Left ventricle myocardium inferior (tissue), 1 donor: ENCODE measurements around the gene ALOX5. TPM values are rescaled to one million over a fixed set of nuclear protein-coding genes. Genes with fewer than 3 reads are reported as not detected.

Source experiments
- DNase-seq: peaks from one replicate; pipeline ENCODE4 v3.0.0-alpha.2; 2020
- H3K27ac ChIP-seq: fragments of 200-600 bp; replicated peaks from 2 replicates; pipeline ENCODE4 v1.8.0; 2021
- H3K27me3 ChIP-seq: fragments of 200-600 bp; 2 replicates; pipeline ENCODE4 v1.8.0; 2021; ENCODE audit warnings: low read depth
- H3K36me3 ChIP-seq: fragments of 200-600 bp; 2 replicates; pipeline ENCODE4 v1.8.0; 2021
- H3K4me1 ChIP-seq: fragments of 200-600 bp; 2 replicates; pipeline ENCODE4 v1.8.0; 2021
- H3K4me3 ChIP-seq: fragments of 200-600 bp; 2 replicates; pipeline ENCODE4 v1.8.0; 2021; ENCODE audit warnings: mild to moderate bottlenecking, moderate library complexity
- H3K9me3 ChIP-seq: fragments of 200-600 bp; replicated peaks from 2 replicates; pipeline ENCODE4 v1.8.0; 2021
- CTCF ChIP-seq: fragments of 200-600 bp; IDR thresholded peaks from 2 replicates; pipeline ENCODE4 v1.8.0; 2021; ENCODE audit warnings: antibody characterized with exemption, mild to moderate bottlenecking, borderline replicate concordance
- intact Hi-C: fragments of 100-400 bp; cut with micrococcal nuclease; formaldehyde crosslinking; loops from one replicate; pipeline ENCODE4 v1.11.0; 2022
- total RNA-seq: library from RNA; stranded (reverse); fragmentation: NEBNext Ultra II Directional; extraction: Animal tissue kit (Norgen Biotek cat#: 25700); gene quantifications from one replicate; pipeline ENCODE4 v1.2.1, GENCODE V29; 2021
- donor health status: DM: no; HTN: yes; CAD: no; lungs with severe emphysema.

Gene ALOX5
- total RNA-seq, 1 donor from 2014 or later, result 3.2 TPM

GRCh38 chr10:45444976-45445898 lies 71.2 kb downstream of the ALOX5 start:
- no peak overlapping the region for H3K4me3 ChIP-seq
- DNase-seq, result no peak
- intact Hi-C loops, result no loop called here
- peaks cover 13% of the 10 kb centered on the region for H3K4me1 ChIP-seq
- H3K27me3 ChIP-seq, result peaks cover 3% of the 10 kb centered on the region
- peak overlapping the region; percentile 59 for H3K27ac ChIP-seq
- no peaks in the 10 kb centered on the region for H3K9me3 ChIP-seq
- no peaks in the 10 kb centered on the region for H3K36me3 ChIP-seq
- TF ChIP-seq CTCF, result no peak

GRCh38 chr10:45446858-45447257 lies 72.8 kb downstream of the ALOX5 start:
- no peak for TF ChIP-seq CTCF
- H3K9me3 ChIP-seq, result no peaks in the 10 kb centered on the region
- H3K4me1 ChIP-seq, result peaks cover 13% of the 10 kb centered on the region
- H3K27ac ChIP-seq, result no peak overlapping the region
- intact Hi-C loops, result no loop called here
- H3K4me3 ChIP-seq, result no peak overlapping the region
- DNase-seq, result no peak
- no peaks in the 10 kb centered on the region for H3K27me3 ChIP-seq
- H3K36me3 ChIP-seq, result no peaks in the 10 kb centered on the region

GRCh38 chr10:45447416-45447815 lies 73.4 kb downstream of the ALOX5 start:
- no peaks in the 10 kb centered on the region for H3K27me3 ChIP-seq
- no peaks in the 10 kb centered on the region for H3K9me3 ChIP-seq
- no peaks in the 10 kb centered on the region for H3K36me3 ChIP-seq
- peaks cover 18% of the 10 kb centered on the region for H3K4me1 ChIP-seq
- H3K27ac ChIP-seq, result no peak overlapping the region
- intact Hi-C loops, result no loop called here
- H3K4me3 ChIP-seq, result no peak overlapping the region
- no peak for DNase-seq
- TF ChIP-seq CTCF, result no peak

GRCh38 chr10:45450866-45451265 lies 76.8 kb downstream of the ALOX5 start:
- H3K9me3 ChIP-seq, result no peaks in the 10 kb centered on the region
- H3K4me3 ChIP-seq, result no peak overlapping the region
- intact Hi-C loops, result no loop called here
- no peaks in the 10 kb centered on the region for H3K36me3 ChIP-seq
- no peak for DNase-seq
- H3K27me3 ChIP-seq, result no peaks in the 10 kb centered on the region
- TF ChIP-seq CTCF, result no peak
- H3K4me1 ChIP-seq, result peaks cover 35% of the 10 kb centered on the region
- no peak overlapping the region for H3K27ac ChIP-seq

- H3K27ac ChIP-seq, result no peak overlapping the region
- intact Hi-C loops, result no loop called here
- H3K36me3 ChIP-seq, result no peaks in the 10 kb centered on the region
These were observed 77.4 kb downstream of the ALOX5 start for GRCh38 chr10:45451407-45451806.

More at GRCh38 chr10:45451407-45451806, 77.4 kb downstream of the ALOX5 start:
- Histone ChIP-seq H3K9me3 (no peaks in the 10 kb centered on the region), H3K4me3 (no peak overlapping the region), H3K4me1 (peaks cover 32% of the 10 kb centered on the region), H3K27me3 (no peaks in the 10 kb centered on the region)
- DNase-seq, result no peak
- no peak for TF ChIP-seq CTCF
